HG03378 (cell line): ENCODE results near the gene TTC39A.

Source experiments
- ATAC-seq: cut with Tn5 transposase; IDR thresholded peaks from one replicate; pipeline ENCODE4 v1.9.1; 2021; ENCODE audit warnings: mild to moderate bottlenecking, moderate library complexity; ENCODE audit not compliant: unreplicated experiment

TTC39A gene

DNA sequence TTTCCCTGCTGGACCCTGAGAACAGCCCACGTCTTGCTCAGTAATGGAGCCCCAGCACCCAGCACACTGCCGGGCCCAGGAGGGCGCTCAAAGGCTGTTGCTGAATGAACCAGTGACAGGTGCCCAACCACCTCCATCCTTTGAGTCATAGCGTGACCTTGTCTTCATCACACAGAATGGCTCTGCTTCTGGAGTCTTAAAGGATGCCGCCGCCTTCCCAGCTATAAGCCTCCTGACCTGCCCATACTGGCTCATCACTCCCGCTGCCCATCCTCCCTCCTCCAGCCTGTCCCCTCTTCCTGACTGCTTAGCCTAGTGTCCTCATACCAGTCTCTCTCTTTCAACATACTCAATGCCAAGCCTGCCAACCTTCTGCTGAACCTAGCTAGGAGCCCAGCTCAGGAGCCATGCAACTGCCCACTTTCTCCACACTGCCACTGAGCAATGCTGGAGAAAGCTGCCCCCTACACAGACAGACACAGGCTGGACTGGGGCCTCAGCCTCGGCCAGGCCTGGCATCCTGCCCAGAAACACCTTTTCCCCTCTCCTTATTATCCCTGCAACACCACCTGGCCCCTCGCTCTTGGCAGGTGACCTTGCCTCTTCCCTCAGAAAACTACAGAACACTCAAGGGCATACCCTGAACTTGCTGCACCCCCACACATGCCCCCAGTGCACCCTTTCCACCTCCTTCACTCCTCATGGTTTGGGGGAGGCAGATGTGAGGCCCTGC, 14.1 kb downstream of the TTC39A start:
- no peak for ATAC-seq

DNA sequence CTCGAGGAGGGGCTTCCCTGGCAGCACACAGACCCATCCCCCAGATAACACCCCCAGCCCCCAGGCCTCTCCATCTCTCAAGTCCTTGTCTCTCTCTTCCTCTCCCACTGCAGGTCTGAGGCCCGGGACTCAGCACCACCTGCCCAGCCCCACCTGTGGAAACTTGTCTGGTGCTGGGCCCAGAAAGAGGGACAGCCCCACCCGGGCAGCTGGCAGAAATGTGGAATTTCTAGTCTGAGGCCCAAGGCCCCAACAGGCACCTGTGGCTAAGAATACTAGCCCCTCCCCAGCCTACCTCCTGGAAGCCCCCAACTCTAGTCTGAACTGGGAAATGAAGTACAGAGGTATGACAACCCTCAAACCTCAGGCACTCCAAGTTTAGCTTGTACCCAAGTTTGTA, 15.4 kb downstream of the TTC39A start:
- ATAC-seq: no peak

GRCh38 chr1:51313961-51314777, 16.2 kb downstream of the TTC39A start:
- no peak for ATAC-seq

DNA sequence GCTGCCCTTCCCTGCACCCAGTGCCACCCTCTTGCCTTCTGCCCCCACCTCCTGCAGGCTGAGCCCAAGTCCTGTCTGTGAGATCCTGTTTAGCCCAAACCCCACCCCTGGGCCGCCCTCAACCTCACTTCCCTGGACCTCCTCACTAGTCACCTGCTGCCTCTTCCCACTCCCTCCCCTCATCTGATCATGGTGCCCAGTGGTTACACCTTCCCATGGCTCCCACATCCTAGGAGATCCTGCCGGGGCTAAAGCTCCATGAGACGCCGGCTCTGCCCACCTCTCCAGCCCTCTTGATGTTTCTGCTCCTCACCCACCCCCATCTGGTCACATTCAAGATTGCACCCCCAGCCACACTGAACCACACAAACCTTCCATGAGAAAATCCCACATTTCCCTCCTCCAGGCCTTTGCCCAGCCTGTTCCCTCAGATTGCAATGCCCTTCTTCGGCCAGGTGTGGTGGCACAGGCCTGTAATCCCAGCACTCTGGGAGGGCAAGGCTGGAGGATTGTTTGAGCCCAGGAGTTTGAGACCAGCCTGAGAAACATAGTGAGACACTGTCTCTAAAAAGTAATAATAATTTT, 17.0 kb downstream of the TTC39A start:
- no peak for ATAC-seq

DNA sequence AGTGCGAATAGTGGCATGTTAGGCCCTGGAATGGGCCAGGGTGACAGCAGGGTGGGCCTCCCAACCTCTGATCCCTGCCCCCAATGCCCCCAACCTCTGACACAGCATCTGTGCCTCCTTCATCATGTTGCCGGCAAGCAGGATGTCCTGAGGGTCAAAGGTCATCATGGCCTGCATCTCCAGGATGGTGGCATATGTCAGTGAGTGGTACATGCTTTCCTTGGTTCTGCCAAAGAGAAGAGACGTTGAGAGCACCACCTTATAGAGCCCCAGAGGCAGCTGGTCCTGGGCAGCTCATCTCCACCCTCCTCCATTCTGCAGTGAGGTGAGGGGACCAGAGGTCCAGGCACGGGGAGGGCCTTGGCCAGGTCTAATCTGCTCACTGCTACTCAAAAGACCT, 17.6 kb downstream of the TTC39A start:
- no peak for ATAC-seq

DNA sequence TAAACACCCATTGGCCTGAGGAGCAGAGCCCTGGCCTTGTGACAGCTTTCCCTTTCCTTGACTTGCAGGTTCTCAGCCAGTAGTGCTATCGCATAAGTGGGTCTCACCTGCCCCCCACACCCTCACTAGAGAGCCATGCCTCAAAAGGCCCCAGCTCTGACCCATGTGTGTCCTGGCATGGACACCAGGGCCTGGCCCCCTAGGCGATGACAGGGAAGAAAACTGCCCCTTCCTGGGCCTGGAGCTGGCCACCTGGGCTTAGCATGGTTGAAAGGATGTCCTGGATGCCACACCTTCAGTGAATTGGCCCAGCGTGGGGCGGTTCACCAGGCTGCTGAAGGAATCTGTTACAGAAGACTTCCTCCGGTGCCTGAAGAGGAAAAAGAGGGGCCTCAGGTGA, 18.5 kb downstream of the TTC39A start:
- no peak for ATAC-seq

GRCh38 chr1:51310871-51311613, 19.3 kb downstream of the TTC39A start:
- ATAC-seq: no peak

- ATAC-seq: no peak
These were observed 21.1 kb downstream of the TTC39A start for GRCh38 chr1:51309291-51309690.

DNA sequence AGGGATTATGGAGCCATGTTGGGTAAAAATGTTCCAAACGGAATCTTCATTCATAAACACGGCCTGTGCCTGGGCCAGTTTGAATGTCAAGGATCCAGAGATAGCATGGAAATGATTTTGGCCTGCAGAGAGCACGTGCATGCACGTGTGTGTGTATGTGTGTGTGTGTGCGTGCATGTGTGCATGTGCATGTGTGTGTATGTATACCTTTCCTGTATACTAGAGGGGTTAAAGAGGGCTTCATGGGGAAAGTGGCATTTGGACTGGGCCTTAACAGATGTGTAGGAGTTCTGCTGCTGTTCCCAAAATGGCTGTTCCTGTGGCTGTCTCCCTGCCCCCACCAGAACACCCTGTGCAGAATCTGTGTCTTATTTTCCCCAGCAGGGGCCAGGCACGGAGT, 21.7 kb downstream of the TTC39A start:
- ATAC-seq: no peak

- no peak for ATAC-seq
These were observed 23.4 kb downstream of the TTC39A start for GRCh38 chr1:51306950-51307349.

GRCh38 chr1:51305371-51305823, 25.0 kb downstream of the TTC39A start:
- ATAC-seq: no peak

DNA sequence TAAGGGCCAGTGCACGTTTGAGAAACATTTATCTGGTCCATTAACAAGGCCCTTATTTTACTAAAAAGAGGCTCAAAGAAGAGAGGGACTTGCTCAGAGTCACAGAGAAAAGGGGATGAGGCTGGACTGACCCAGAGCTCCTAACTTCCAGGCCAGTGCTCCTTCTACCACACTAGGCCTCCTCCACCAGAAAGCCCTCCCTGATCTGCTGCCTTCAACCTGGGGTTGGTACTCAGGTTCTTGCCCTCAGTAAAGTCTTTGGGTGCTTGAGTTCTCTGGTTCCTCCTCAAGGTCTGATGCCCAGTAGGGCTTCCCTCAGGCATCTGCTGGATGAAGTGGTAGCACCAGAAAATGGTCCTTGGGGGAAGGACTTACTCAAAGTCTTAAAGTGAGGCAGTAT, 26.0 kb downstream of the TTC39A start:
- ATAC-seq: no peak

- ATAC-seq: no peak
These were observed 26.6 kb downstream of the TTC39A start for GRCh38 chr1:51303751-51304251.

DNA sequence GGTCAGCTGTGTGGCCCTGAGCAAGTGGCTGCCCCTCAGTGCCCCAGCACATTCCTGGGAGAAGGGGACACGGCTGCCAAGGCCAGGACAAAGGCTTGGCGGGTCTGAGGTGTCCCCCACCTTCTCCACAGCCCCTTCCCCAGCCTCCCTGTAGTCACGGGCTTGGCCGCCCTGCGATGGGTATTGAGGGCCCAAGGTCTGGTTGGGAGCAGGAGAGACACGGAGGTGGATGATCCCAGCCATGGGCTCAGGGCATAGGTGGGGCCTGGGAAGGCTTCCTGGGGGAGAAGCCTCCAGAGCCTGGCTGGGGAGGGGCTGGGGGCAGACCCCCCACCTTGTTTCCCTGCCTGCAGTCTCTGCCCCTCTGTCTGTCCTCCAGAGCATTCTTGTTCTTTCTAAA, 27.0 kb downstream of the TTC39A start:
- no peak for ATAC-seq

- no peak for ATAC-seq
These were observed 27.6 kb downstream of the TTC39A start for GRCh38 chr1:51302746-51303145.

DNA sequence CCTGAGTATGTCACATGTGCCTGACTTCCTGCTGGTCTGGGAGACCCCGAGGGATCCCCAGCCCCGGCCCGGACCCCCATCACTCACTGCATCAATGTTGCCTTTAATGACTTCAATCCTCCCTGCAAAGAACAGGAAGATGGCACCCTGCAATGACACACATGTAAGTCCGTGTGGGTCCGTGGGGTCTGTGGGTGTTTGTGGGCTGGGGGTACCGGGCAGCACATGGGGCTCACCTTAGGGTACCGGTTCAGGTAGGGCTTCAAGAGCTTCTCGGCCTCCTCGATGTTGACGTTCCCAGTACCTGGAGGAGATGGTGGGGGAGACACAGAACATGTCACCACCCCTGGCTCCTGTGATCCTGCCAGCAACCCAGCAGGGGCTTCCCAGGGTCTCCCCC, 28.1 kb downstream of the TTC39A start:
- no peak for ATAC-seq

GRCh38 chr1:51301844-51302162, 28.6 kb downstream of the TTC39A start:
- no peak for ATAC-seq

- ATAC-seq: peak; percentile 42
These were observed 29.1 kb downstream of the TTC39A start for GRCh38 chr1:51301152-51301843.

DNA sequence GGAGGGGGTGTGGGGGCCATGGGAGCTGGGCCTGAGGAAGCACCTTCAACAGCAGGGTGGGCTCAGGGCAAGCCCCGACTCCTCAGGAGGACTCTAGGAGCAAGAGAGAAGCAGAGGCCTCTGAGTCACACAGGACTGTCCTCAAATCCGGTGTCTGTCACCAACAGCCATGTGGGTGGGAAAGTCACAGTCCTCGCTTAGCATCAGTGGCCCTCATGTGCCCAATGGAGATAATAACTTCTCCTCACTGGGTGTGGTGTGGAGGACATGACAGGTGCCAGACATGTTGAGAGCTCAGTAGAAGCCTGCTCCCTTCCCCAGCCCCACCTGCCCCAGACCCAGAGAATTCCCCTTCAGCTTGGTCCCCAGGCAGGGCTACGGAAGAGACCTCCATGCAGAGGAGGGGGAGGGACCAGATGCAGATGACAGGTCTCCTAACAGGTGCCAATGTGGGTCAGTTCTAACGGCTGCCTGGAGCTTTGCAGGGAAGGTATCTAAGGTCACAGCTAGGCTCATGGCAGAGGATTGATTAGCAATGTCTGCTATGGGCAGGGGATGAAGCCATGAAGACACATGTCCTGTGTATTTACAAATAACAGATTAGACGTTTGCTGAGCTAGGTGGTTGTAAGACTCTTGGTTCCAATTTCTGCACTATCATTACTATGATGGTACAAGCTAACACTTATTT, 30.2 kb downstream of the TTC39A start:
- ATAC-seq: no peak
